ENCODE data around the gene MROH8. TPM values are rescaled to one million over a fixed set of nuclear protein-coding genes. Genes with fewer than 3 reads are reported as not detected.

MROH8 gene
- polyA plus RNA-seq, 3 donors = 0.35 to 5.5 (median 3.6) TPM

DNA sequence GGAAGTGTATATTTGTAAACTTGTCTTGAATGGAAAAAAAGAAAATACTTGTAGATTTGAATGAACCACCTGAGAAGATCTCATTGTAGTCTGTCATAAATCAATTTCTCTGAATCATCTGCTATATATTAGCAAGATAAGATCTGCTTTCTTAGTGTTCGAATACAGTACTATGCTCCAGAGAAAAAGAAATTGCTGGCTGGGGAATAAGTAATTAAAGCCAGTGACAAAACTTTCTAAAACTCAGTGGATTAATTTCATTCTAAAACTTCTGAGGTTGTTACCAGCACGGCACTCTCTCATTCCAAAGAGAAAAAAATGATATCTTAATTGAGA lies 22.4 kb upstream of the MROH8 start:
- H3K27ac ChIP-seq (ENCODE audit: low read depth, low read length) = no peak overlapping the region
- WGBS, 3 donors = 71 to 82% (median 79%) methylated on average over 2 of the region's 2 CpGs

DNA sequence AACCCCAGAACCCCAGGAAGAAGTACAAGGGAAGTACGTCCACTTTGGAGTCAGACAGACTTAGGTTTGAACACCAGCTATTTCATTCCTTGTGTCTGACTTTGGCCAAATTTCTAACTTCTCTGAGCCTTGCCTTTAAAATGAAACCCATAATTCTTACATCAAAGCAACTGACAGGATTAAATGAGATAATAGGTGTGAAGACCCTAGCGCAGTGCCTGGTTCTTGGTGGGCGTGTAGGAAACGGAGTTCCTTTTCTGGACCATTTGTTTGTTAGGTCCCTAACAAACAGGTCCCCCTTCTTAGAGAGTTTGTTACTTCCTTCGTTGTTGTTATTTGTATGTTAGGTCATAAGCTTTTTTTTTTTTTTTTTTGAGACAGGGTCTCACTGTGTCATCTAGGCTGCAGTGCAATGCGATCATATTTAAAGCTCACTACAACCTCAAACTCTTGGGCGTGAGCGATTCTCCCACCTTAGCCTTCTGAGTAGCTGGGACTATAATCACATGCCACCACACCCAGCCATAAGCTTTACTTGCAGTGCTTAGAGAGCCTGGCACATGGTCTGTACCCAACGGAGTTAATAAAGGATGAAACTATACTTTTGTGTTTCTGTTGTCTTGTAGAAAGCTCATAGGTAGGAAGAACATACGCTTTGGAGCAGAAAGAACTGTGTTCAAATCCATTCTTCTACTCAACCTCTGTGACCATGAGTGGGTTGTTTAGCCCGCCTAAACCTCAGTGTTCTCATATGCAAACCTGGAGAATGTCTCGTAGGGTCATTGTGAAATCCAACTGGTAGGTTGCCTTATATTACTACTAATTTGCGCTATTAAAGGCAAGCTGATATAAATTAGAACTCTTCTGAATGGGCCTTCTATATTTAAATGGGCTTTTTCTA lies 21.8 kb upstream of the MROH8 start:
- 93 to 96% (median 94%) methylated on average over 13 of the region's 13 CpGs for WGBS, 3 donors
- H3K27ac ChIP-seq (ENCODE audit: low read depth, low read length) = no peak overlapping the region

- WGBS, 3 donors = 78 to 94% (median 94%) methylated on average over 4 of the region's 4 CpGs
- H3K27ac ChIP-seq (ENCODE audit: low read depth, low read length) = no peak overlapping the region
Observed at GRCh38 chr20:37200376-37200775, 21.0 kb upstream of the MROH8 start.

GRCh38 chr20:37198932-37199660 lies 19.7 kb upstream of the MROH8 start:
- WGBS, 3 donors = 72 to 89% (median 85%) methylated on average over 16 of the region's 16 CpGs

GRCh38 chr20:37194621-37195417 lies 15.5 kb upstream of the MROH8 start:
- H3K27ac ChIP-seq (ENCODE audit: low read depth, low read length) = no peak overlapping the region
- 42 to 57% (median 45%) methylated on average over 14 of the region's 14 CpGs for WGBS, 3 donors

More at GRCh38 chr20:37198932-37199660, 19.7 kb upstream of the MROH8 start:
- H3K27ac ChIP-seq (ENCODE audit: low read depth, low read length) = no peak overlapping the region

DNA sequence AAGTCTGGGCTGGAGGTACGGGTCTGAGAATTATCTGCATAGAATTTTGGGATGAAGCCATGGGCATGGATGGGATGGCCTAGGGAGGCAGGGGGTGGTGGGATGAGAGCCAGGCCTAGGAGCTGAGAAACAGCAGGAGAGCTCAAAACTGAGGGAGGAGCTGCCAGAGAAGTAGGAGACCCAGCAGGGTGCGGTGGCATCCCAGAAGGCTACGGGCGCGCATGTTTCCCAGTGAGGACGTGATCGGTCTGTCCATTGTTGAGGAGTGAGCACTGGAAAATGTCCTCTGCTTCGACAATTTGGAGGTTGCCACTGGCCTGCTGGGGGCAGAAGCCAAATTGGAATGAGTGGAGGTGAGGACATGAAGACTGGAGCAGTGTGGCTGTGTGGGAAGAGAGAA lies 14.5 kb upstream of the MROH8 start:
- 91 to 92% (median 91%) methylated on average over 8 of the region's 8 CpGs for WGBS, 3 donors
- no peak overlapping the region for H3K27ac ChIP-seq (ENCODE audit: low read depth, low read length)

DNA sequence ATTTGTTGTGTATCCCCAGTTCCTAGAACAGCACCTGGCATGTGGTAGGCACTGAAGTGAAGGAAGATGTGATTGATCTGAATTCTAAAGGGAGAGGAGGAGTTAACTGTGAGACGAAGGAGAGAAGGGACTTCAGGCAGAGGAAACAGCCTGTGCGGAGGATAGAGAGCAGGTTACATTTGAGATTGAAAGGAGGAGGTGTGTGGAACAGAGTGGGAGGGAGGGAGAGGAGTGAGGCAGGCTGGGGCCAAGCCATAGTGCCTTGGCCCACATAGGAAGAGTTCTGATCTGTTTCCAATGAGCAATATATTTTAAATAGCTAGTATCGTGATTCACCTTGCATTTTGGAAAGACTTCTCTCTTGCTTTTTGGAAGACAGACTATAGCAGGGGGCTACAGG lies 13.9 kb upstream of the MROH8 start:
- WGBS, 3 donors = 78 to 83% (median 83%) methylated on average over 3 of the region's 3 CpGs
- no peak overlapping the region for H3K27ac ChIP-seq (ENCODE audit: low read depth, low read length)

DNA sequence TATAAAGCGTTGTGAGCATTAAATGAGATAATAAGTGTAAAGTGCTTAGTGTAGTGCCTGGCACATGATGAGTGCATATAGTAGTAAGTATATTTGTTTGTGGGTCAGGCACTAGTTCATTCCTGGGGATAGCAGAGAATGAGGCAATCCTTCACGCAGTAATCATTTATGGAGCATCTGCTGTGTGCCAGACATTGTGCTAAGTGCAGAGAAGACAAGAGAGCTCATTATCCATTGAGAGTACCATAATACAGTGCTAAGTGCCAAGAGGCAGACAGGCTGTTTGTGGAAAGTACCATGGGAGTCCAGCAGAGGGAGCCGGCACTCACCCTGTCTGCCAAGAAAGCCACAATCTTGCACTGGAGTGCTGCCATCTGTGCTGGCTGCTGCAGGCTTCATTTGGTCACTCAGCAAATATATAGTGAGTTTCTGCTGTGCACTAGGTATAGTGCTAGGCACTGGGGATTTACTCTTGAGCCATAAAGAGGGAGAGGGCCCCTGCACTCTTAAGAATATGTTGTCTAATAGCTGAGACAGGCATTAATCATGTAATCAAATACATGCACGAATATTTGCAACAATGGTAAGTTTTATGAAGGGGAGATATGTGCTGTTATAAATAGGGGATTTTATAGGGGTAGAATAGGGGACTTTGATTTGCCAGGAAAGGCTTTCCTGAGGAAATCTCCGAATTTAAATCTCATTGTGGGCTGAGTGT lies 12.9 kb upstream of the MROH8 start:
- 17 to 40% (median 36%) methylated on average over 5 of the region's 5 CpGs for WGBS, 3 donors
- H3K27ac ChIP-seq (ENCODE audit: low read depth, low read length) = no peak overlapping the region

DNA sequence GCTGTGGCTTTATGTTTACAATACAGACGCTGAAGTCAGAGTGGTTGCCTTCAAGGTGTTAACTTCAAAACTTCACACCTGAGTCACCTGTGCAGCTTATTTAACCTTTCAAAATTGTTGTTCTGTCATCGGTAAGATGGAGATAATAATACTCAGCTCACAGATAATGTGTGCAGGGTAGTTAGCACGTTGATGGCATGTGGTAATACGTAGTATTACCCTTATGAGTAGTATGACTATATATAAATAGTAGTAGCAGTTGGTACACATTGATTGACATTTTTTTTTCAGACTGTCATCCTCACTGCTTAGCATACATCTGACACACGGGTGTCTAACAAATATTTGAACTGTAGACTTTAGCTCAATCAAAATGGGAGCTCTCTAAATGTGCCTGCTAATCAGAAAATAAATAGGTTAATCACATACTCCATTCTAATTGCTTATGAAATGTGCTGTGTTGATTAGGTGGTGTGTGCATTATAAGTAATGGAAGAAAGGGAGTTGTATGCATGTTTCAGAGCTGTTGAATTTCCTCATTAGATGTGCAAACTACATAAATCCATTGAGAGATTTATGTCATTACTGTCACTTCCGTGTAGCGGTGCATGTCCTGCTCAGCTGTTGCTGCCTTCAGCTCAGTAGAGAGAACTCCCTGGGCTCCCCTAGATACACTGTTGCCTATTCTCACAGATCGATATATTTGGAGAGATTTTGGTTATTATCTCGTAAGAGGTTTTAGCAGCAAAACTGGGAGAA lies 11.2 kb upstream of the MROH8 start:
- WGBS, 3 donors = 48 to 73% (median 72%) methylated on average over 9 of the region's 9 CpGs
- H3K27ac ChIP-seq (ENCODE audit: low read depth, low read length) = no peak overlapping the region

DNA sequence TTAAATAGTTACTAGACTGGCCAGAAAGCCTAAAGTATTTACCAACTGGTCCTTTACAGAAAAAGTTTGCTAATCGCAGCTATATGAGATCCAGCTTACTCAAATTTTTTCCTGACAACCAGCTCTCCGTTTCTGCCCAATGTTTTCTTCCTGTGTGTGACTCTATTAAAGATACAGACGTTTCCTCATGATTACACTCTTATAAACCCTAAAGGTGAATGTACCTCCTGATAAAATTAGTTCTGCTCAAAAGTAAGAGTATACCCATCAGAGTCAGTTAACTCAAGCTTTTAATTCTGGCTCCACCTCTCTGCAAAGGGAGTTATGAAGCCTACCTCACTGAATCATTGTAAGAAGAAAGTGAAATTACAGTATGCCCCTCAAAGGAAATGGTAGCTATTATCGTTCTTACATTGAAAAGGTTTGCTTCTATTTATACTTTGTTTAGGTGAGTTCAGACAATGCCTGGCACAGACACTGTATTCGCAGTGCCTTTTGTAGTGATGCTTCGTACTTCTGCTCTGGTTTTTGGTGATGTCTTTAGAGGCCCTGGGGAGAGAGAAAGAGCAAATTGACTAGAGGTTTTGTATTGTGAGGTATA lies 10.2 kb upstream of the MROH8 start:
- H3K27ac ChIP-seq (ENCODE audit: low read depth, low read length) = no peak overlapping the region
- 43 to 45% (median 44%) methylated on average over 6 of the region's 6 CpGs for WGBS, 3 donors

GRCh38 chr20:37188787-37189186 lies 9.4 kb upstream of the MROH8 start:
- H3K27ac ChIP-seq (ENCODE audit: low read depth, low read length) = no peak overlapping the region
- 79 to 93% (median 82%) methylated on average over 7 of the region's 7 CpGs for WGBS, 3 donors

DNA sequence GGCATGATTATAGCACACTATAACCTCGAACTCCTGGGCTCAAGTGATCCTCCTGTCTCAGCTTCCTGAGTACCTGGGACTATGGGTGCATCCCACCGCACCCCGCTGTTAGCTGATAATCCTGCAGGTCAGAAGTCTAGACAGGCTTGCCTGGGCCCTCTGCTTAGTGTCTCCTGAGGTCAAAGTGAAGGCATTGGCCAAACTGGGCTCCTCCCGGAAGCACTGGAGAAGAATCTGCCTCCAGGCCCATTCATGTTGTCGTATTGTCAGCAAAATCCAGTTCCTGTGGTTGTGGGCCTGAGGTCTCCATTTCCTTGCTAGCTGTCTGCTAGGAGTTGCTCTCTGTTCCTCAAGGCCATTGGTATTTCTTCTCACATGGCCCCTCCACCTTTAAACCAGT lies 6.3 kb upstream of the MROH8 start:
- WGBS, 3 donors = 87 to 95% (median 90%) methylated on average over 5 of the region's 5 CpGs
- no peak overlapping the region for H3K27ac ChIP-seq (ENCODE audit: low read depth, low read length)

GRCh38 chr20:37179683-37180524 lies 556 bp upstream of the MROH8 start:
- WGBS, 3 donors = 4 to 9% (median 9%) methylated on average over 15 of the region's 15 CpGs

GRCh38 chr20:37172836-37173235 lies 6.5 kb downstream of the MROH8 start:
- H3K27ac ChIP-seq (ENCODE audit: low read depth, low read length) = no peak overlapping the region
- WGBS, 3 donors = 91 to 98% (median 94%) methylated on average over 4 of the region's 4 CpGs

More at GRCh38 chr20:37179683-37180524, 556 bp upstream of the MROH8 start:
- peak overlapping the region; percentile 98 for H3K27ac ChIP-seq (ENCODE audit: low read depth, low read length)

DNA sequence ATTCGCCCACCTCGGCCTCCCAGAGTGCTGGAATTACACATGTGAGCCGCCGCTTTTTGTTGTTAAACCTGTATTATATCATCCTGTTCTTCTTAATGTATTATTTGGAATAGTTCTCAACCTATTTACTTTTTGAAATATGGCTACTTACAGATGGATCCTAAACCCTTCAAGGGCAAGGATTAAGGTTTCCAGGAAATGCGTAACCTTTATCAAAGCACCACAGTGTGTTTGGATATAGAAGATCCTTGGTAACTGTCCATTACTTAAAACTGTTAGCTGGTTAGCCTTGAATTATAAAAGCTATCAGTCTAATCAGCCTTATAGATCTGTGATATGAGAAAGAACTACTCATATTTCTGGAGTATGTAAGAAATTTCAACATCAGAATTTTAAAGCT lies 12.5 kb downstream of the MROH8 start:
- 96 to 99% (median 97%) methylated on average over 5 of the region's 5 CpGs for WGBS, 3 donors

GRCh38 chr20:37165031-37165430 lies 14.3 kb downstream of the MROH8 start:
- H3K27ac ChIP-seq (ENCODE audit: low read depth, low read length) = no peak overlapping the region
- 96 to 100% (median 97%) methylated on average over 1 of the region's 1 CpG for WGBS, 3 donors

More for the DNA sequence above, 12.5 kb downstream of the MROH8 start:
- no peak overlapping the region for H3K27ac ChIP-seq (ENCODE audit: low read depth, low read length)

Data from adipose tissue (tissue), 3 donors.